H1 (cell line): ENCODE results near the gene ADCK1. TPM values are rescaled to one million over a fixed set of nuclear protein-coding genes. Genes with fewer than 3 reads are reported as not detected.

Source experiments
- EGR1 ChIP-seq: IDR thresholded peaks from 2 replicates; pipeline ENCODE4 v1.6.1; 2011; ENCODE audit warnings: low read depth, low read length, borderline replicate concordance
- polyA plus RNA-seq, 7 experiments: library from polyadenylated mRNA; depleted of rRNA in 3 of 7; stranded (reverse) in 5 of 7; unstranded in 2 of 7; fragments of >200 nt in 5 of 7; fragments of 200-250 nt in 2 of 7; gene quantifications; 1 replicate in 5 of 7; 2 replicates in 1 of 7; 4 replicates in 1 of 7; pipeline versions ENCODE4 v1.2.1 to v1.2.3, GENCODE V29; 2011 to 2013; ENCODE audit warnings: missing spikeins in 2 of 7, mixed read lengths in 2 of 7
- total RNA-seq: library from RNA; stranded (reverse); fragmentation: NEBNext Ultra II Directional; extraction: Animal tissue kit (Norgen Biotek cat#: 25700); gene quantifications from 2 replicates; pipeline ENCODE4 v1.2.1, GENCODE V29; 2021

The ADCK1 gene
- total and polyA plus RNA-seq, 2 of the 8 experiments (the other 6 are each of a cell fraction or from before 2014, with no cell fraction given), result 11.0 to 16.8 TPM

GRCh38 chr14:77973246-77973645 is 173.3 kb downstream of the ADCK1 start (continued):
- TF ChIP-seq EGR1, result no peak
